Measurements from ENCODE around the gene COL16A1. TPM values are rescaled to one million over a fixed set of nuclear protein-coding genes. Genes with fewer than 3 reads are reported as not detected.

Gene COL16A1
- total and polyA plus RNA-seq, 5 donors from 2014 or later: not detected

Other genes starting within 250 kb of the COL16A1 start
- gene TINAGL1, start 127.5 kb downstream of the COL16A1 start, total RNA-seq: not detected
- not detected for gene TINAGL1, start 127.5 kb downstream of the COL16A1 start, polyA plus RNA-seq
- not detected for gene HCRTR1, start 86.3 kb downstream of the COL16A1 start, total RNA-seq
- not detected for gene HCRTR1, start 86.3 kb downstream of the COL16A1 start, polyA plus RNA-seq
- 58.8 TPM for gene PEF1, start 59.1 kb downstream of the COL16A1 start, total RNA-seq
- 100 to 1,000 TPM in 2 of 4 donors, 10 to 100 TPM in 2; 94.2 to 108 (median 101) TPM for gene PEF1, start 59.1 kb downstream of the COL16A1 start, polyA plus RNA-seq
- 1.9 TPM for gene ADGRB2, start 60.3 kb upstream of the COL16A1 start, total RNA-seq
- under 1 TPM; 0.19 to 0.49 (median 0.31) TPM for gene ADGRB2, start 60.3 kb upstream of the COL16A1 start, polyA plus RNA-seq
- gene SPOCD1, start 112.0 kb upstream of the COL16A1 start, total RNA-seq: 1.1 TPM
- gene SPOCD1, start 112.0 kb upstream of the COL16A1 start, polyA plus RNA-seq: not detected
- gene PTP4A2, start 234.4 kb upstream of the COL16A1 start, total RNA-seq: 364 TPM
- 100 to 1,000 TPM; 288 to 597 (median 387) TPM for gene PTP4A2, start 234.4 kb upstream of the COL16A1 start, polyA plus RNA-seq